ENCODE results near the gene PARD3.
"Not testable (repeated sequence)": the region's sequence is repeated elsewhere in the genome, so short reads cannot be mapped to it uniquely, and the experiment has no call there.

PARD3 gene

DNA sequence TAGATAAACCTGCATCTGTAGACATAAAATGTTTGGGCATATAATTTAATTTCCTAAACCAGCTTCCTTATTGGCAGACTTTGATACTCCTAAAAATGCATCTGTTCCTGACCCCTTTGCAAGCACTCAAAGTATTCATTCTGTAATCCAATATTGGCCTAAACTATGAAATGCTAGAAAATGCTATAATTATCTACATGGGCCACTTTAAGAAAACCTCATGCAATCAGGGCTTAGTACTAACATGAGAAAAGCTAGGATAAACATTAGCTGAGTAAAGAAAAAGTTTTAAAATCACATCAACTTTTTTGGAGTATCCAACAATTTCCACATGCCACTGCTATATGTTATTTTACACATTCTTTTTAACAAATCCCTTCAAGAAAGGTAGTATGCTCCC is 57.2 kb downstream of the PARD3 start:
- no peak for DNase-seq (ENCODE audit: extremely low spot score)
- ChIA-PET CTCF (interaction anchor here (0.6 to 0.7 kb wide), 3 partner anchors 24 to 81 kb away, joined by 3 to 4 read pairs (median 3); no protein-coding TSS in a partner anchor), POLR2A (no interaction called here)
- no peak for TF ChIP-seq L3MBTL2 (conservative IDR thresholded peaks at IDR 0.05)
- no peak for TF ChIP-seq ELF4 (IDR thresholded peaks at IDR 0.05)
- no peak for TF ChIP-seq SP1 (IDR thresholded peaks at IDR 0.05)
- no peak for TF ChIP-seq FOXA1 (IDR thresholded peaks at IDR 0.05)
- no peak for TF ChIP-seq FOXM1 (IDR thresholded peaks at IDR 0.05; ENCODE audit: borderline replicate concordance)
- TF ChIP-seq, protein P1, sequence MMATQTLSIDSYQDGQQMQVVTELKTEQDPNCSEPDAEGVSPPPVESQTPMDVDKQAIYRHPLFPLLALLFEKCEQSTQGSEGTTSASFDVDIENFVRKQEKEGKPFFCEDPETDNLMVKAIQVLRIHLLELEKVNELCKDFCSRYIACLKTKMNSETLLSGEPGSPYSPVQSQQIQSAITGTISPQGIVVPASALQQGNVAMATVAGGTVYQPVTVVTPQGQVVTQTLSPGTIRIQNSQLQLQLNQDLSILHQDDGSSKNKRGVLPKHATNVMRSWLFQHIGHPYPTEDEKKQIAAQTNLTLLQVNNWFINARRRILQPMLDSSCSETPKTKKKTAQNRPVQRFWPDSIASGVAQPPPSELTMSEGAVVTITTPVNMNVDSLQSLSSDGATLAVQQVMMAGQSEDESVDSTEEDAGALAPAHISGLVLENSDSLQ (IDR thresholded peaks at IDR 0.05) = no peak
- TF ChIP-seq HDGF (IDR thresholded peaks at IDR 0.05; ENCODE audit: borderline replicate concordance) = no peak
- no peak for TF ChIP-seq NFRKB (IDR thresholded peaks at IDR 0.05)
- TF ChIP-seq CTBP1 (IDR thresholded peaks at IDR 0.05; ENCODE audit: borderline replicate concordance) = no peak
- no peak for TF ChIP-seq FOXK2 (IDR thresholded peaks at IDR 0.05)
- no peak for TF ChIP-seq LEF1 (IDR thresholded peaks at IDR 0.05; ENCODE audit: borderline replicate concordance)
- TF ChIP-seq SUZ12 (IDR thresholded peaks at IDR 0.05) = no peak
- TF ChIP-seq TARDBP (IDR thresholded peaks at IDR 0.05) = no peak
- no peak for TF ChIP-seq ARNT (IDR thresholded peaks at IDR 0.05)
- no peak for TF ChIP-seq ZNF384 (IDR thresholded peaks at IDR 0.05)
- no peak for TF ChIP-seq BHLHE40 (IDR thresholded peaks at IDR 0.05; ENCODE audit: borderline replicate concordance)

DNA sequence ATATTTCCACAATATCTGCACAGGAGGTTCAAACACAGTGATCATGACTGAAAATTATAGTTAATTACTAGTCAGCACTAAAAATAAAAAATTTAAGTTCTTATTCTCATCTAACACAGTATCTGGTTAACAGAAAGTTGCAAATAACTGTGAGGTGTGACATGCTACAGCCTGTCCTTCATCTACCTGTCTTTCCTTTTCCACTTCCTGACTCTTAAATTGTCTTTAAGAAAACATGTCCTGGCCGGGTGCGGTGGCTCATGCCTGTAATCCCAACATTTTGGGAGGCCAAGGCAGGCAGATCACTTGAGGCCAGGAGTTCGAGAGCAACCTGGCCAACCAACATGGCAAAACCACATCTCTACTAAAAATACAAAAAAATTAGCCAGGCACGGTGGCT is 57.9 kb downstream of the PARD3 start:
- POLR2A ChIA-PET; DNase-seq (ENCODE audit: extremely low spot score): not testable (repeated sequence)
- CTCF ChIA-PET = interaction anchor here (0.6 kb wide), 2 partner anchors 32 to 80 kb away, joined by 3 to 4 read pairs; no protein-coding TSS in a partner anchor

DNA sequence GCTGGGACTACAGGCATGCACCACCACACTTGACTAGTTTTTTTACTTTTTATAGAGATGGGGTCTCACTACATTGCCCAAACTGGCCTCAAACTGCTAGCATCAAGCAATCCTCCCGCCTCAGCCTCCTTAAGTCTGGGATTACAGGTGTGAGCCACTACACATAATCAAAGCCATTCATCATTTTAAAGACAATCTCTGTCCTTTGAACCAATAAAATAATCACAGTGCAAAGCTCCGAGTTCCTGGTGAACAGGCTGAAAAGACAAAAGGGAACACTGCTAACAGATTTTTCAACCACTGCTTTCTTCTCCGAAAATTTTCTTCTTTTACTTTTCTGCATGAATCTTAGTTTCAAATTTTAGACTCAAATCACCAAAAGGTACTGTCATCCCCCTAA is 58.5 kb downstream of the PARD3 start:
- POLR2A ChIA-PET = no interaction called here
- CTCF ChIA-PET = interaction anchor here (0.7 kb wide), 1 partner anchor 216 kb away, joined by 3 read pairs; no protein-coding TSS in a partner anchor
- TF ChIP-seq NFRKB (IDR thresholded peaks at IDR 0.05) = no peak
- TF ChIP-seq ARNT (IDR thresholded peaks at IDR 0.05) = no peak
- TF ChIP-seq SUZ12 (IDR thresholded peaks at IDR 0.05) = no peak
- no peak for TF ChIP-seq CTBP1 (IDR thresholded peaks at IDR 0.05; ENCODE audit: borderline replicate concordance)
- TF ChIP-seq HDGF (IDR thresholded peaks at IDR 0.05; ENCODE audit: borderline replicate concordance) = no peak
- TF ChIP-seq, protein P1 (IDR thresholded peaks at IDR 0.05) = no peak
- DNase-seq (ENCODE audit: extremely low spot score) = no peak

DNA sequence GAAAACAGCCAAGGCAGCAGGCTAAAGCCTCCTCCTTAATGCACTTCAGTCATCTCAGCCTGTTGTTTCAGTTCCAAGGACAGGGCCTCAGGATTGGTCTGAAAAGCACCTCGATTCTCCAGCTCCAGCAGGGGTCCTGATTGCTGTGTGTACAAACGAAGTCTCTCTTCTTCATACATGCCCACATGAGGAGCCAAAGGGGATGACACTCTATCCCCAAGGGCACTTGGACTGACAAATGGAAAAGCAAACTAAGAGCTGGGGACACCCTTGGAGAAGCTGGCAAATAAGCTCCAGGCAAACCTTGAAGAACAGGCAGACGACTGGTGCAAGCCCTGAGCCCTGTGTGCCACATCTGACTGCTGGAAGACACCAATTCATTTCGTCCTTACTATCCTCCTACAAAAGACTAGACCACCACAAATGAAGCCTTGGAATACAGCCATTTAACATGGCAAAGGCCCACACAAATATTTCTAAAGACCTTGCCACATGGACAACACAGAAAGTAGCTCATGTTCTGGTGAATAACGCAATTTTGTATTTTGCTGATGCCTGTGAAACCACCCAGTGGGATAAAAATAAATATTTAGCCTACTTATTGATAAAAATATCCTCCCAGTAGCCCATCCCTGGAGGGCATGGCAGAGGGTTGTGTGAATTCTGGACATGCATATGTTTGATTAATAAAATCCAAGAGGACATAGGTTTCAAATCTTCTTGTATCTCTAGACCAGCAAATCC is 61.9 kb downstream of the PARD3 start:
- TF ChIP-seq FOXA1 (IDR thresholded peaks at IDR 0.05) (no peak), ARNT (IDR thresholded peaks at IDR 0.05) (no peak), TARDBP (IDR thresholded peaks at IDR 0.05) (no peak), NFRKB (IDR thresholded peaks at IDR 0.05) (no peak), BHLHE40 (IDR thresholded peaks at IDR 0.05; ENCODE audit: borderline replicate concordance) (no peak), ZNF384 (IDR thresholded peaks at IDR 0.05) (no peak), FOXM1 (IDR thresholded peaks at IDR 0.05; ENCODE audit: borderline replicate concordance) (no peak), CTBP1 (IDR thresholded peaks at IDR 0.05; ENCODE audit: borderline replicate concordance) (no peak), SP1 (IDR thresholded peaks at IDR 0.05) (no peak)
- no peak for DNase-seq (ENCODE audit: extremely low spot score)

DNA sequence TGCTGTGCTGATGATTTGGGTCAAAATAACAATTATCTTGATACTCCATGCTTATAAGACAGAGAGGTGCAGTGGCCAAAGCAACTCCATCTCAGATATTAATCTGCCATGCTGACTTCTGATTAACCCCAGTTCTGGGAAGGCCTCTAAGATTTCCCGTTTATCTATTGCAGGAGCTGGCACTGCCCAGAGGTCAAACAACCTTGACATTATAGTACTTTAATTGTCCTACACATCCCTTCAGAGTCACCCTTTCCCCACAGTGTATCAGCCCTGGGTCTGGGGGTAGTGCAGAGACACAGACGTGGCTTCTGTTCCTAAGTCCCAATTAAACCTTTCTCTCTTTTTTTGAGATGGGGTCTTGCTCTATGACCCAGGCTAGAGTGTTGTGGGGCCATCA is 63.8 kb downstream of the PARD3 start:
- DNase-seq (ENCODE audit: extremely low spot score) = no peak
- ChIA-PET CTCF (no interaction called here), POLR2A (no interaction called here)
- TF ChIP-seq HDGF (IDR thresholded peaks at IDR 0.05; ENCODE audit: borderline replicate concordance) = no peak
- TF ChIP-seq, protein P1 (IDR thresholded peaks at IDR 0.05) = no peak
- TF ChIP-seq ZNF384 (IDR thresholded peaks at IDR 0.05) = no peak

More for the DNA sequence above, 61.9 kb downstream of the PARD3 start:
- CTCF ChIA-PET = interaction anchor here (1.7 kb wide), 1 partner anchor 20 kb away, joined by 7 read pairs; no protein-coding TSS in a partner anchor
- POLR2A ChIA-PET = no interaction called here

DNA sequence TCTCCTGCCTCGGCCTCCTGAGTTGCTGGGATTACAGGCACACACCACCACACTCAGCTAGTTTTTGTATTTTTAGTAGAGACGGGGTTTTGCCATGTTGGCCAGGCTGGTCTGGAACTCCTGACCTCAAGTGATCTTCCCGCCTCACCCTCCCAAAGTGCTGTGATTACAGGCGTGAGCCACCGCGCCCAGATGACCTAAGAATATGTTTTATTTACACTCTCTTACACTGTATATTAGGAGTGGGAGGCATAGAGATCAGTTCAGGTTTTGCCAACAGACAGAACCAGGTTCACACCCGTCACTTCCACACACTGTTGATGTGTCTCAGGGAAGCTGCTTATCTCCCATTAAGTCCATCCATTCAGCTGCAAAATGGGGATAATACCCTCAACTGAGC is 64.3 kb downstream of the PARD3 start:
- CTCF ChIA-PET = interaction anchor here (0.7 kb wide), 1 partner anchor 209 kb away, joined by 3 read pairs; no protein-coding TSS in a partner anchor
- DNase-seq (ENCODE audit: extremely low spot score); POLR2A ChIA-PET: not testable (repeated sequence)

DNA sequence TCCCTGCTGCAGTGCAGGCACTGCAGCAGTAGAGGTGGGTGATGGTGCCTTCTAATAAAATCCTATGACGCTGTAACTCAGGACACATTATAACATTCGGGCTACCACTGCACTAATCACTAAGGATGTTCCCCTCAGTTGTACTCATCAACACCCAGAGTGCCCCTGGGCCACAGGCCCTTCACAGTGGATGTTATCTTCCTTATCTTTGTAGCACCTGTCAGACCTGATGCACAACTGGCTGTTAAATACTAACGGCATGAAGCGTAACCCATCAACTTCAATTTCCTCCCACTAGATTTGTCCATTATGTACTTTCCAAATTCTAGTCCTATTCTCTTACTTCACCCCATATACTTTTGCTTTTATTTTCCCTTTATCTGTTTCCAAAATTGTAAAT is 66.3 kb downstream of the PARD3 start:
- CTCF ChIA-PET = interaction anchor here (1.2 kb wide), 1 partner anchor 16 kb away, joined by 6 read pairs; no protein-coding TSS in a partner anchor
- POLR2A ChIA-PET = no interaction called here
- no peak for DNase-seq (ENCODE audit: extremely low spot score)
- TF ChIP-seq SP1 (IDR thresholded peaks at IDR 0.05) (no peak), LEF1 (IDR thresholded peaks at IDR 0.05; ENCODE audit: borderline replicate concordance) (no peak), ARNT (IDR thresholded peaks at IDR 0.05) (no peak), ELF4 (IDR thresholded peaks at IDR 0.05) (no peak), SUZ12 (IDR thresholded peaks at IDR 0.05) (no peak), CTBP1 (IDR thresholded peaks at IDR 0.05; ENCODE audit: borderline replicate concordance) (no peak), L3MBTL2 (conservative IDR thresholded peaks at IDR 0.05) (no peak), FOXK2 (IDR thresholded peaks at IDR 0.05) (no peak), BHLHE40 (IDR thresholded peaks at IDR 0.05; ENCODE audit: borderline replicate concordance) (no peak), ZNF384 (IDR thresholded peaks at IDR 0.05) (no peak)
- TF ChIP-seq, protein P1 (IDR thresholded peaks at IDR 0.05) = no peak
